OCI-LY7 (cell line): Measurements from ENCODE around the gene CDKL5. TPM values are rescaled to one million over a fixed set of nuclear protein-coding genes. Genes with fewer than 3 reads are reported as not detected.

Experiments used
- BruUV-seq: library from RNA; stranded (reverse); fragments of 400-500 nt; replicated peaks from 2 replicates; lab custom pipeline; 2021; lab: Mats Ljungman, UMichigan
- CTCF ChIA-PET: fragments of 300-600 bp; sonication (Branson Sonifier 250); formaldehyde crosslinking; loops from one replicate; lab custom pipeline; 2022; ENCODE audit warnings: antibody characterized with exemption; ENCODE audit not compliant: unreplicated experiment; lab: Charles Lee
- POLR2A ChIA-PET: fragments of 300-600 bp; sonication (Branson Sonifier 250); formaldehyde crosslinking; loops from one replicate; lab custom pipeline; 2022; ENCODE audit warnings: antibody characterized with exemption; lab: Charles Lee
- DNase-seq: peaks from one replicate; pipeline ENCODE4 v3.0.0-alpha.2; 2015; ENCODE audit warnings: low spot score
- H2AFZ ChIP-seq: fragments of 200-600 bp; sonication (generic), shearing (Covaris generic); 2 replicates; pipeline ENCODE4 v1.6.1; 2014; ENCODE audit warnings: mild to moderate bottlenecking, antibody characterized with exemption, low read length, moderate library complexity
- H3K27ac ChIP-seq: fragments of 200-600 bp; sonication (generic); 2 replicates; pipeline ENCODE4 v1.5.1; 2014; ENCODE audit warnings: mixed run types, low read depth, mild to moderate bottlenecking, moderate library complexity, low read length, inconsistent platforms; ENCODE audit not compliant: poor library complexity, severe bottlenecking
- H3K36me3 ChIP-seq: fragments of 200-600 bp; sonication (generic); 2 replicates; pipeline ENCODE4 v1.6.1; 2014; ENCODE audit warnings: mild to moderate bottlenecking, antibody characterized with exemption, low read length, moderate library complexity, mixed read lengths; ENCODE audit not compliant: insufficient read depth
- H3K4me1 ChIP-seq: fragments of 200-600 bp; sonication (generic); 2 replicates; pipeline ENCODE4 v1.5.1; 2014; ENCODE audit warnings: mild to moderate bottlenecking, low read length; ENCODE audit not compliant: insufficient read depth, poor library complexity, severe bottlenecking
- H3K4me2 ChIP-seq: fragments of 200-600 bp; sonication (generic); 2 replicates; pipeline ENCODE4 v1.6.1; 2014; ENCODE audit warnings: mild to moderate bottlenecking, low read length
- H3K4me3 ChIP-seq: fragments of 200-600 bp; sonication (generic); 2 replicates; pipeline ENCODE4 v1.5.1; 2014; ENCODE audit warnings: mild to moderate bottlenecking, low read depth, low read length; ENCODE audit not compliant: poor library complexity, severe bottlenecking
- H3K79me2 ChIP-seq: fragments of 200-600 bp; sonication (generic); 2 replicates; pipeline ENCODE4 v1.6.1; 2016; ENCODE audit warnings: low read depth, mild to moderate bottlenecking, low read length, moderate library complexity, mixed read lengths; ENCODE audit not compliant: insufficient read depth
- H3K9me2 ChIP-seq: fragments of 200-600 bp; sonication (generic); 2 replicates; pipeline ENCODE4 v1.6.1; 2016; ENCODE audit warnings: mild to moderate bottlenecking, low read length, mixed read lengths; ENCODE audit not compliant: insufficient read depth
- H3K9me3 ChIP-seq: fragments of 200-600 bp; sonication (generic); 2 replicates; pipeline ENCODE4 v1.6.1; 2014; ENCODE audit warnings: mild to moderate bottlenecking, mixed run types, low read length, mixed read lengths
- H4K20me1 ChIP-seq: fragments of 200-600 bp; sonication (generic); 2 replicates; pipeline ENCODE4 v1.6.1; 2014; ENCODE audit warnings: mild to moderate bottlenecking, antibody characterized with exemption, low read length, moderate library complexity, mixed read lengths; ENCODE audit not compliant: insufficient read depth
- EZH2phosphoT487 ChIP-seq: fragments of 200-600 bp; sonication (generic); IDR thresholded peaks from 2 replicates; pipeline ENCODE4 v1.6.1; 2018; ENCODE audit warnings: low read depth, borderline replicate concordance, mild to moderate bottlenecking, mixed run types, antibody characterized with exemption, low read length, moderate library complexity, mixed read lengths
- intact Hi-C: fragments of 100-400 bp; cut with micrococcal nuclease; formaldehyde crosslinking; loops from one replicate; pipeline ENCODE4 v1.10.0; 2022; ENCODE audit not compliant: unreplicated experiment
- total RNA-seq, 2 experiments: library from RNA; depleted of rRNA in 1 of 2; stranded (reverse); fragments of >200 nt in 1 of 2; shearing (Covaris generic) in 1 of 2; gene quantifications; 2 replicates each; pipeline ENCODE4 v1.2.3, GENCODE V29; 2014 to 2022
- TF ChIP-seq, protein P1 (sequence below): fragments of 200-600 bp; sonication (generic); conservative IDR thresholded peaks from 2 replicates; pipeline ENCODE4 v1.5.1; 2014; ENCODE audit warnings: mild to moderate bottlenecking, antibody characterized with exemption, low read length, moderate library complexity, mixed read lengths

Gene CDKL5
- total RNA-seq, 2 experiments from 2014 or later, result 1.3 to 2.0 TPM

DNA sequence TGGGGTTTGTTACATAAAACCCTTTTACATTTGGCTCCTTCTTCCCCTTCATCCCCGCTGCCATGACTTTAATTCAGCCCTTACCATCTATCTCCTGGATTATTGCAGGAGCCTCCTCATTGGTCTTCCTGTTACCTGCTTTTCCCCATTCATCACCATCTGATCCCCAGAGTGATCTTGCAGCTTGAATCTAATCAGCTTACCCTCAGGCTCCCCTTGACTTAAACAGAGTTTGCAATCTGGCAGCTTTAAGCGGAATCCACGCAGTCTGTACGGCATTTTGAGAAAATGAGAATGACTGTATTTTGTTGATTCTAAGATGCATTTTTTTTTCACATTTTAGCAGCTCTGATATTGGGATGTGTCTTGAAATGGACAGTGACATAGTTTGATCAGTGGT lies 267.1 kb downstream of the CDKL5 start:
- intact Hi-C loops, result no loop called here
- BruUV-seq, result no TSS peak
- Histone ChIP-seq H4K20me1 (no peaks in the 10 kb centered on the region), H3K79me2 (no peaks in the 10 kb centered on the region), H3K9me2 (no peaks in the 10 kb centered on the region), H3K36me3 (no peaks in the 10 kb centered on the region), H3K27ac (no peak overlapping the region), H3K4me3 (no peak overlapping the region), H3K4me2 (no peak overlapping the region), H3K4me1 (no peaks in the 10 kb centered on the region), H3K9me3 (no peaks in the 10 kb centered on the region), H2AFZ (no peak overlapping the region)
- ChIA-PET CTCF (no interaction called here), POLR2A (no interaction called here)
- TF ChIP-seq EZH2phosphoT487, result no peak
- TF ChIP-seq, protein P1, sequence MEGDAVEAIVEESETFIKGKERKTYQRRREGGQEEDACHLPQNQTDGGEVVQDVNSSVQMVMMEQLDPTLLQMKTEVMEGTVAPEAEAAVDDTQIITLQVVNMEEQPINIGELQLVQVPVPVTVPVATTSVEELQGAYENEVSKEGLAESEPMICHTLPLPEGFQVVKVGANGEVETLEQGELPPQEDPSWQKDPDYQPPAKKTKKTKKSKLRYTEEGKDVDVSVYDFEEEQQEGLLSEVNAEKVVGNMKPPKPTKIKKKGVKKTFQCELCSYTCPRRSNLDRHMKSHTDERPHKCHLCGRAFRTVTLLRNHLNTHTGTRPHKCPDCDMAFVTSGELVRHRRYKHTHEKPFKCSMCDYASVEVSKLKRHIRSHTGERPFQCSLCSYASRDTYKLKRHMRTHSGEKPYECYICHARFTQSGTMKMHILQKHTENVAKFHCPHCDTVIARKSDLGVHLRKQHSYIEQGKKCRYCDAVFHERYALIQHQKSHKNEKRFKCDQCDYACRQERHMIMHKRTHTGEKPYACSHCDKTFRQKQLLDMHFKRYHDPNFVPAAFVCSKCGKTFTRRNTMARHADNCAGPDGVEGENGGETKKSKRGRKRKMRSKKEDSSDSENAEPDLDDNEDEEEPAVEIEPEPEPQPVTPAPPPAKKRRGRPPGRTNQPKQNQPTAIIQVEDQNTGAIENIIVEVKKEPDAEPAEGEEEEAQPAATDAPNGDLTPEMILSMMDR, result no peak
- DNase-seq, result no peak

DNA sequence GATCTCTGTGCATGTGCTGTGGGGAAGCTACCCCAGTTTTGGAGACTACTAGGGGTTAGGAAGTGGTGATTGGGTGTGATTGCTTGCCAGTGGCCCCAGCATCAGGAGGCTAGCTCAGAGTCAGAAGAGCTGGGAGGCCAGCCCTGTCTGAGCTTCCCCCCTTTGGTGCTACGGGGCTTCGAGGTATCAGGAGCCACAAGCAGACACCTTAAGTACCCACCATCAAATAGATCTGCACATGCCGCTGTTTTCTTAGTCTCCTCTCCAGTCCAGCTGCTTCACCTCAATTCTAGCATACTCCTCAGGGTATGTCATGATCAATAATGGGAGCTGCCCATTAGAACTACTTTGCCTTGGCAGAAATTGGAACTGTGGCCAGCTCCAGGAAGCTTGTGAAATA lies 271.2 kb downstream of the CDKL5 start:
- DNase-seq, result no peak
- H2AFZ ChIP-seq, result no peak overlapping the region
- intact Hi-C loops, result no loop called here
- no peak overlapping the region for H3K4me2 ChIP-seq
- TF ChIP-seq EZH2phosphoT487, result no peak
- TF ChIP-seq, protein P1, result no peak
- H3K9me2 ChIP-seq, result no peaks in the 10 kb centered on the region
- H3K27ac ChIP-seq, result no peak overlapping the region
- no peaks in the 10 kb centered on the region for H3K4me1 ChIP-seq
- H4K20me1 ChIP-seq, result no peaks in the 10 kb centered on the region
- no peaks in the 10 kb centered on the region for H3K79me2 ChIP-seq
- H3K36me3 ChIP-seq, result no peaks in the 10 kb centered on the region
- no peak overlapping the region for H3K4me3 ChIP-seq
- ChIA-PET CTCF (no interaction called here), POLR2A (interaction anchor here (0.7 to 0.8 kb wide), 2 partner anchors 9 to 108 kb away, joined by 3 read pairs; no protein-coding TSS in a partner anchor)
- H3K9me3 ChIP-seq, result no peaks in the 10 kb centered on the region
- no TSS peak for BruUV-seq

DNA sequence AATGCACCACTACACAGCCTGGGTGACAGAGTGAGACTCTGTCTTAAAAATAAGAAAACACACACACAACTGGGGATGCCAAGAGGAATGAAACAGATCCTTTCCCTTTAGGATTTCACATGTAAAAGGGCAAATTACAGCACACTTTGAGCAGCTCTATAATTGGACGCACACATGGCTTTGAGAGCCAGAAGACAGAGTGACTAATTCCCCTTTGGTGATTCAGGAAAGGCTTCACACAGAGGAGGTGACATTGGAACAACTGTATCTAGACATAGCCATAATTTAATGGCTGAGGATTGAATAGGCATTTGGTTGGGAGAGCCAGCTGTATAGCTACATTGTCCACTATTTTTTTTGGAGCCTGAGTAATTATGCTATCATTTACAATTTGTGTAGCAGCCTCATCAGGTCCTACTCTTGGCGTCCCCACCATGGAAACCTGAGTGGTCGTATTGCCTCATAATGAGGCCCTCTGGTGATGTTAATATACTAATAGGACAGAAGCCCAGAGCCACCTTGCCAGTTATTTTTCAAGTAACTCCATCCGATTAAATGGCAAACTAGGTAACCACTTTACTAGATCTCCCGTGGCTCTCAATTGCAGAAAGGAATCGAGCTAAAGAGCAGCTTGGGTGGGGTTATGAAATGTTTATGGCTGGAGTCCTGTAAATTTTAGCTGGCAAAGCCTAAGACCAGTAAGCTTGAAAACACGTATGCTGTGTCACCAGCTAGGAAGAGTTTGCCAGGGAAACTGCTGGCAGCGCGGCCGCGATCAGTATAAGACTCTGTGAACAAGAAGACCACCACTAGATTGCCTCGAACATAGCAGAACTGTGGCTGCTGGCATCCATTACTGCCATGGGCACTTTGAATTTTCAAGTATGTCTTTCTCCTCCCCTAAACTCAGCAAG lies 273.6 kb downstream of the CDKL5 start:
- TF ChIP-seq, protein P1, result no peak
- TF ChIP-seq EZH2phosphoT487, result no peak
- no peak overlapping the region for H3K4me2 ChIP-seq

More for the DNA sequence above, 273.6 kb downstream of the CDKL5 start:
- Histone ChIP-seq H3K36me3 (no peaks in the 10 kb centered on the region), H3K79me2 (no peaks in the 10 kb centered on the region), H3K9me2 (no peaks in the 10 kb centered on the region), H2AFZ (no peak overlapping the region), H4K20me1 (no peaks in the 10 kb centered on the region), H3K4me1 (no peaks in the 10 kb centered on the region), H3K27ac (no peak overlapping the region), H3K9me3 (no peaks in the 10 kb centered on the region), H3K4me3 (no peak overlapping the region)
- ChIA-PET CTCF (no interaction called here), POLR2A (no interaction called here)
- intact Hi-C loops, result no loop called here
- no TSS peak for BruUV-seq
- no peak for DNase-seq
